ENCODE measurements around the gene BANP.
"Not testable (repeated sequence)": the region's sequence is repeated elsewhere in the genome, so short reads cannot be mapped to it uniquely, and the experiment has no call there.

Gene BANP

DNA sequence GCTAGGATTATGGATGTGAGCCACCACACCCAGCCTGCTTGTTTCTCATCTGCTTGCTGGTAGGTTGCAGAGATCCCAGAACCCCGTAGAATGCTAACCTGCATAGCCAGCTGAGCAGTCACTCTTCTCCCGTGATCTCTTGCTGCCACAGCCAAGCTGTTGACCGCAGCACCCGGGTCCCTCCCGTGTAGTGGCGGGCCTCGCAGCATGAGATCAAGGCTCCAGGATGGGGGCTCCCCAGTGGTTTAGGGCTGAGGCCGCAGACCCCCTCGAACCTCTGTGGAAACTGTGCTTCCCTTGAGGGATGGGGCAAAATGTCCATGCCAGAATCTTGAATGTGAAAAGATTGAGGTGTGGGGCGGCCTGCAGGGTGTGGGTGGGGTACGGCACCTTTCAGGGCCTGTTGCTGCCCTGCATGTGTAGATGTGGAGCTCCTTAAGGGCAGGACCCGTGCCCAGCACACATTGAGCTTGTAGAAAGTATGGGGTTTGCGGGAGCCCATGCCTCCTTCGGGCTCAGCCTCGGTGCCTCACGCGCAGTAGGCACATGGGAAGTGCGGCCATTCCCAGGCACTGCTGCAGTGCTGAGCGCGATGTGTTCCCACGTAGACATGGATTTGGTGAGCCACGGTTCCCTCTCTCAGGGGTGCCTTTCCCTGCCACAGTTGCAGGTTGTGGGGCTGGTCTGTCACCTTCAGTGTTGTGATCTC is 99.9 kb downstream of the BANP start:
- no peak for DNase-seq

- no peak for DNase-seq
Observed at GRCh38 chr16:88052661-88053060, 101.4 kb downstream of the BANP start.

DNA sequence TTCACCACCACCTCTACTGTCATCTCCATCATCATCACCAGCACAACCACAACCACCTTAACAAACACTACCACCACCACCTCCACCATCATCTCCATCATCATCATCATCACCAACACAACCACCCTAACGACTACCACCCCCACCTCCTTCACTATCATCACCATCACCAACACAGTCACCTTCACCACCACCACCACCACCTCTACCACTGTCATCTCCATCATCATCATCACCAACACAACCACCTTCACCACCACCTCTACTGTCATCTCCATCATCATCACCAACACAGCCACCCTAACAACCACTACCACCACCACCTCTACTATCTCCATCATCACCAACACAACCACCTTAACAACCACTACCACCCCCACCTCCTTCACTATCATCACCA is 102.2 kb downstream of the BANP start:
- DNase-seq, result not testable (repeated sequence)

DNA sequence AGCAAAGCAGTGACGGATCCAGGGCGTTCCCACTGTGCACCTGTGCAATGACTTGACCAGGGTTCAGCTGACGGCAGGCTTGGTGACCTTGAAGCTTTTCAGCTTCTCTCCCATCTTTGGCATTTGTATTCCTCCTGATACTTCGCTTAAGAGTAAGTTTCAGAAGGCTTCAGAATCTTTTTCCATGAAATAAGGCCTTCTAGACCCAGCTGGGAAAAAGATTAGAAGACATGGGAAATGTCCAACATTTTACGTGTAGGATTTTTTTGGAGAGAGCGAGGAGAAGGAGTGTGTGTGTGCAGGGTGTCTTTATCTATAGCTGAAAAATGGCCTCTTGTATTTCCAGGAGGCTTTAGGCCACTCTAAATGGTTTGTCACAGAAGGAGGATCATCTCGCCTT is 104.1 kb downstream of the BANP start:
- DNase-seq, result no peak

GRCh38 chr16:88056212-88056611 is 105.0 kb downstream of the BANP start:
- no peak for DNase-seq

DNA sequence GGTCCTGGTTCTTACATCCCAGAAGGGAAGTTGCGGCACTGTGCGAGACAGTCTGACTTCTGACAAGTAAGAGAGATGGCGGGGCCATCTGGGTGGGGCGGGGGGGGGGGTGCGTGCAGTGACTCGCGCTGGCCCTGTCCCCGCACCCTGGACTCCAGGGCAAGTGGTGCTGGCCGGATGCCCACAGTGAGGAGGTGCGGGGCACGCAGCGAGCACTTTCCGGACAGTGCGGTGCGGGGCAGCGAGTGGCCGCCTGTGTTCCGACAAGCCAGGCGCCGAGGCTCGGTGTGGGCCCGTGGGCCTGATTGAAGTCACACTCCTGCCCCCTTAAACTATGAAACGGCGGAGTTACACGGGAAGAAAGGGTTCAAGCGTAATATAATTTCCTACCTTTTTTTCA is 106.4 kb downstream of the BANP start:
- no peak for DNase-seq

GRCh38 chr16:88058136-88058535 is 106.9 kb downstream of the BANP start:
- no peak for DNase-seq

GRCh38 chr16:88058817-88059216 is 107.6 kb downstream of the BANP start:
- no peak for DNase-seq

GRCh38 chr16:88059701-88060386 is 108.6 kb downstream of the BANP start:
- no peak for DNase-seq

GRCh38 chr16:88060524-88061219 is 109.4 kb downstream of the BANP start:
- DNase-seq, result no peak

- no peak for DNase-seq
Observed at GRCh38 chr16:88061346-88062110, 110.3 kb downstream of the BANP start.

GRCh38 chr16:88062341-88063210 is 111.3 kb downstream of the BANP start:
- no peak for DNase-seq

DNA sequence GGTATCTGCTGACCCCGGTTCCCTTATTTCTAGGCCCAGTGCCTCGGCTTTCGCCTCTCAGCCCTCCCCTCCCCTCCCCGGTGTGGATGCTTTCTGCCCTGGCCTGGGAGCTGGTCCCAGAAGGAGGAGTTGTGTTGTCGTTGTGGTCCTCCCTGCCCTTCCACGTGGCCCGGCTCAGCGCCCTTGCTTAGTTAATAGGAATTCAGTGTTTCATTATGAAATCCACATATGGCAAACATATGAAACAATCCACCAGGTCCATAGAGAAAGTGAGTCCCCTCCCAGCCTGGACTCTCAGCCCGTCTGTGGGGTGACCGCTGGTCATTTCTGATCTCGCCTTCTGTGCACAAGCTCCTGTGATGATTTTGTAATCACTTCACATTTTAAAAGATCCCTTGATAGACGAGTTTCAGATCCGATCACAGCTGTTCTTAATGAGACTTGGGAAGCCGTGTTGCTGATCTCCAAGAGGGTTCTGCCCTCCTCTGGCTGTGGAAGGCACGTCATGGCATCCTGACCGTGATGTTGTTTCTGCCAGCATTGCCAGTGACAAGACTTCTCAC is 112.1 kb downstream of the BANP start:
- DNase-seq, result no peak

DNA sequence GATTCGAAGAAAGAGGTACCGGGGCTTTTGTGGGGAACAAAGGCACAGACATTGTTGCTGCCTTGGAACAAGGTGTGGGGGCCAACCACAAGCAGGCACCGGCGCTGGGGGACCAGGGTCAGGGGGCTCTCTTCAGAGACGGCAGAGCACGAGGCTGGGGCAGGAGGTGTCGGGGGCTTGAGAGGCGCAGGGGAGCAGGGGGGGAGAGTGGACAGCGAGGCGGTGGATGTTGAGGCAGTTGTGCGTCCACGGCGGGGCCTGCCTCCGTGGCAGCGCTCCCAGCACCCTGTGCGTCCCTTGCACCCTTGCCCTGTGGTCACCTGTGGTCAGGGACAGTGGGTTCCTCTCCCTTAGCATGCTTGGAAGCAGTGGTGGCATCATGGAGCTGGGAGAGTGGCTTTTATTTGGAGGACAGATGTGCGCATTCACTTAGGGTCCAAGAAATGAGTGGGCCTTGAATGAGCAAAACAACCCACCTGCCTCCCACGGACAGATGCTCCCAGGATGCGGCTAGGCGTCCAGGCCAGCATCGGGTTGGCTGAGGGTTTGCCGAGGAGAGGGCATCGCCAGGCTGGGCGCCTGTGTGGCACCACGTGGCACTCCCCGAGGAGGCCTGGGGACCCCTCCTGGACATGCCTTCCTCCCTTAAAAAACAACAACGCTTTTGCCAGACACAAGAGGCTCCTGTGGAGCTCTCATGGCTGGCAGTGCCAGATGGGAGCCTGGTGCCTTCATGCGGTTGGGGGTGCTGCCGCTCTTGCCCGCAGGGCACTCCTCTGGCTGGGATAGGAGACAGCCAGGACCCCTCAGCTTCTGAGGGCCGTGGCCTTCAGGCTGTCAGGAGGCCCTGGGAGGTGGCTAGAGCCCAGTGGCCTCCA is 113.0 kb downstream of the BANP start:
- DNase-seq, result no peak

GRCh38 chr16:88064889-88065746 is 113.9 kb downstream of the BANP start:
- DNase-seq, result no peak

- DNase-seq, result no peak
Observed at GRCh38 chr16:88065747-88066142, 114.5 kb downstream of the BANP start.

DNA sequence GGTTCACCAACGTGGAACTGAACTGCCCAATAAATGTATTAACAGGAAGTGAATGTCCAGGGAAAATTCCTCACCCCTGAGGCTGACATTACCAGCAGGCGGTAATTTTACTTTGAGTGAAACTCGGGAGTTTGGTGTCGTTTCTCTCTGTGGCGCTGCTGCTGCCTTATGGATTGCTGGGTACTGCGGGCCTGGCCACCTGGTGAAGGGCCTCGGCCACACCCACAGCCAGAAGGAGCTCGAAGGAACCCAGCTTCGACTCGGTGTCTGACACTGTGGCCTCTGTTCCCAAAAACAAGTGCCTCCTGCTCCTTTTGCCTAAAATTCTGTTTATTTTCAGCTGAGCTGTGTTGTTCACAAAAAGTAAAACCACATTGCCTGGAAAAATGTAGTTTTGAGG is 115.0 kb downstream of the BANP start:
- DNase-seq, result no peak

DNA sequence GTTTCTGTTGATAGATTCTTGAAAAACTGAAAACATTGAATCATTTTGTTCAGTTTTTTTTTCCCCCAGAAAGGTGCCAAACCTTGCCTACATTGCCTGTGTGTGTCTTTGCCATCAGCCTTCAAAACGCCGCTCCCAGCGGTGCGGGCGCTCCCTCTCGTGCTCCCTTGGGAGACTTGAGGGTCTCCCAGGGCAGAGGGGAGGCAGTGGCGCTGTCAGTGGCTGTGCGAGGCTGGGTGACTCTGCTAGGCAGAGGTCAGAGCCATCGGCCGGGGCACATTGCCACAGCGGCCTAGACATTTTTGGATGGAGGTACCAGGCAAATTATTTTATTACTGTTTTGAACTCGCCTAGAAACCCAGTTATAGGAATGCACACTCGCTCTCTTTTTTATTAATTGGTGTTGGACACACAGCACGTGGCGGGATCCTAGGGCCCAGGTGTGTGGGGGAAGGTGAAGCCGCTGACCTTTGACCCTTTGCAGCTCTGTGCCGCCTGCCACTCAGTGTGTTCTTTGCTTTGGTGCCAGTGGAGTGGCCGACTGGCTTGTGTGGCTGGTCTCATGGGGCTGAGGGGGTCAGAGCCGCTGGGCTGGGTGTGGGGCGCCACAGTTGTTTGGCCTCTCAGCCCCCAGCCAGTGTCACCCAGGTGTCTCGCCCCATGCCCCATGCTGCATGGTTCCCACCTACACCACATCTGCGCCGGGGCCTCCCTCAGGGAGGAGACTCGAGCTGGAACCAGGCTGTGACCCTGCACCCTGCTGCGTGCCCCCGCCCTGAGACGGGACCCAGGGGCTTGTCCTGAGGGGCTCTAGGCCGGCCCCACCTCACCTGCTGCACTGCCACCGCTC is 115.7 kb downstream of the BANP start:
- no peak for DNase-seq
